Measurements from ENCODE around the gene ATP2C2.

DNA sequence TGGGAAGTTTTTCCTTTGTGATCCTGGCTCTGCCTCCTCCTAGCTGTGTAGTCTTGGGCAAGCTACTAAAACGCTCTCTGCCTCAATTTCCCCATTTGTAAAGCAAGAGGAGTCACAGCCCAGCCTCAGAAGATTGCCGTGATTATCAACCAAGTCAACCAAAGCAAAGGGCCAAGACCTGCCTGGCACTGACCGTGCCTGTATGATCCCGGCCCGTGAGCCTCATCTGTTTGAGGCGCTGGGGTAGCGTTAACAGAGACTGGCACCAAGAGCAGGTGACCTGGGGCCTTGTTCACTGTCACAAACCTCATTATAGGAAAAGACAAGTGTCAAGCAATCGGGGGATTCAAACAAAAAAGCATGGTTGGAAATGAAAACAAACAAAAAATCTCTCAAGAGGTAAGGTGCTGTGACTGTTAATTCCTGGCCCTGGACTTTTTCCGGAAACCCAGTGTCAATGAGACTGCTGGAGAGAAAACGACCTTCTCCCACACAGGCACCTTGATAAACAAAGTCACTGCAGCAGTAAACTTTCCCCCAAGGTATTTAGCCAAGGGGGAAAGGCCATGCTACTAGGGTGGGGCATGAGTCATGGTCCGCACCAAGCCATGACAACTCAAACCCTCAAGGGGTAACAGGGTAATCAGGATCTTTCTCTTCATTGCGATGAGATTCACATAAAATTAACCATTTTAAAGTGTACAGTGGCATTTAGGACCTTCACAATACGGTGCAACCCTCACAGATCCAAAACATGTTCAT, 130.7 kb downstream of the ATP2C2 start:
- TF ChIP-seq, protein P1, sequence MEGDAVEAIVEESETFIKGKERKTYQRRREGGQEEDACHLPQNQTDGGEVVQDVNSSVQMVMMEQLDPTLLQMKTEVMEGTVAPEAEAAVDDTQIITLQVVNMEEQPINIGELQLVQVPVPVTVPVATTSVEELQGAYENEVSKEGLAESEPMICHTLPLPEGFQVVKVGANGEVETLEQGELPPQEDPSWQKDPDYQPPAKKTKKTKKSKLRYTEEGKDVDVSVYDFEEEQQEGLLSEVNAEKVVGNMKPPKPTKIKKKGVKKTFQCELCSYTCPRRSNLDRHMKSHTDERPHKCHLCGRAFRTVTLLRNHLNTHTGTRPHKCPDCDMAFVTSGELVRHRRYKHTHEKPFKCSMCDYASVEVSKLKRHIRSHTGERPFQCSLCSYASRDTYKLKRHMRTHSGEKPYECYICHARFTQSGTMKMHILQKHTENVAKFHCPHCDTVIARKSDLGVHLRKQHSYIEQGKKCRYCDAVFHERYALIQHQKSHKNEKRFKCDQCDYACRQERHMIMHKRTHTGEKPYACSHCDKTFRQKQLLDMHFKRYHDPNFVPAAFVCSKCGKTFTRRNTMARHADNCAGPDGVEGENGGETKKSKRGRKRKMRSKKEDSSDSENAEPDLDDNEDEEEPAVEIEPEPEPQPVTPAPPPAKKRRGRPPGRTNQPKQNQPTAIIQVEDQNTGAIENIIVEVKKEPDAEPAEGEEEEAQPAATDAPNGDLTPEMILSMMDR (IDR thresholded peaks at IDR 0.05), result no peak
- no peak for TF ChIP-seq POLR2A (IDR thresholded peaks at IDR 0.05)

All from heart left ventricle (tissue), 13 donors.